Colonic mucosa (tissue), 4 donors: Measurements from ENCODE around the gene GPD1L. TPM values are rescaled to one million over a fixed set of nuclear protein-coding genes. Genes with fewer than 3 reads are reported as not detected.

Experiments
- DNase-seq: peaks from one replicate; pipeline ENCODE4 v3.0.0-alpha.2; 2020
- H3K27ac ChIP-seq: fragments of 200-600 bp; one replicate; pipeline ENCODE4 v1.8.0; 2021
- H3K27me3 ChIP-seq: fragments of 200-600 bp; one replicate; pipeline ENCODE4 v1.8.0; 2021
- H3K36me3 ChIP-seq: fragments of 200-600 bp; one replicate; pipeline ENCODE4 v1.8.0; 2021
- H3K4me1 ChIP-seq: fragments of 200-600 bp; one replicate; pipeline ENCODE4 v1.8.0; 2021; ENCODE audit warnings: mild to moderate bottlenecking
- H3K4me3 ChIP-seq: fragments of 200-600 bp; one replicate; pipeline ENCODE4 v1.8.0; 2021
- H3K9ac ChIP-seq, 2 donors: one replicate each; pipeline ENCODE4 v1.7.0; 2013; ENCODE audit warnings: control low read depth in 2 of 2, low read depth in 2 of 2, low read length in 2 of 2
- H3K9me3 ChIP-seq: fragments of 200-600 bp; one replicate; pipeline ENCODE4 v1.8.0; 2021
- CTCF ChIP-seq: fragments of 200-600 bp; IDR thresholded peaks from one replicate; pipeline ENCODE4 v1.8.0; 2022; ENCODE audit warnings: antibody characterized with exemption, mild to moderate bottlenecking
- intact Hi-C: fragments of 100-400 bp; cut with DNase I; formaldehyde crosslinking; loops from one replicate; pipeline ENCODE4 v1.14.1; 2022
- total RNA-seq, 2 donors: library from RNA; stranded (reverse); fragmentation: NEBNext Ultra II Directional in 1 of 2; extraction: Animal tissue kit (Norgen Biotek cat#: 25700) in 1 of 2; gene quantifications; one replicate each; pipeline ENCODE4 v1.2.1, GENCODE V29; 2021
- donor health status: healthy.
- donor health status: DM: no; HTN: no; CAD: no.
- donor health status: DM: no; HTN: no; CAD: no.

The GPD1L gene
- total RNA-seq, 2 donors from 2014 or later: 70.3 to 78.4 TPM

GRCh38 chr3:32098528-32098927, 7.9 kb upstream of the GPD1L start:
- TF ChIP-seq CTCF: no peak
- no peak overlapping the region for H3K27ac ChIP-seq
- no peak overlapping the region for H3K9ac ChIP-seq
- intact Hi-C loops: no loop called here
- no peak overlapping the region for H3K4me3 ChIP-seq
- H3K27me3 ChIP-seq: no peaks in the 10 kb centered on the region
- H3K9me3 ChIP-seq: no peaks in the 10 kb centered on the region
- no peaks in the 10 kb centered on the region for H3K4me1 ChIP-seq
- DNase-seq: no peak
- no peaks in the 10 kb centered on the region for H3K36me3 ChIP-seq

- no peak overlapping the region for H3K9ac ChIP-seq
- DNase-seq: no peak
- H3K36me3 ChIP-seq: no peaks in the 10 kb centered on the region
- no peak overlapping the region for H3K4me3 ChIP-seq
- H3K27me3 ChIP-seq: no peaks in the 10 kb centered on the region
- no peak for TF ChIP-seq CTCF
- no peaks in the 10 kb centered on the region for H3K9me3 ChIP-seq
- H3K4me1 ChIP-seq: no peaks in the 10 kb centered on the region
- intact Hi-C loops: no loop called here
- H3K27ac ChIP-seq: no peak overlapping the region
These were observed 6.0 kb upstream of the GPD1L start for GRCh38 chr3:32100465-32100864.

GRCh38 chr3:32102289-32102688, 4.1 kb upstream of the GPD1L start:
- H3K27ac ChIP-seq: no peak overlapping the region
- H3K27me3 ChIP-seq: no peaks in the 10 kb centered on the region
- TF ChIP-seq CTCF: no peak
- no peak overlapping the region for H3K9ac ChIP-seq
- H3K9me3 ChIP-seq: no peaks in the 10 kb centered on the region
- no peak for DNase-seq
- no peaks in the 10 kb centered on the region for H3K36me3 ChIP-seq
- intact Hi-C loops: no loop called here
- H3K4me3 ChIP-seq: no peak overlapping the region
- peaks cover 7% of the 10 kb centered on the region for H3K4me1 ChIP-seq

- no peak overlapping the region for H3K9ac ChIP-seq
- no peak overlapping the region for H3K27ac ChIP-seq
- H3K27me3 ChIP-seq: no peaks in the 10 kb centered on the region
- DNase-seq: no peak
- intact Hi-C loops: no loop called here
- H3K4me1 ChIP-seq: peaks cover 12% of the 10 kb centered on the region
- TF ChIP-seq CTCF: no peak
- H3K9me3 ChIP-seq: no peaks in the 10 kb centered on the region
- no peaks in the 10 kb centered on the region for H3K36me3 ChIP-seq
- no peak overlapping the region for H3K4me3 ChIP-seq
These were observed 1.9 kb upstream of the GPD1L start for GRCh38 chr3:32104492-32104891.

DNA sequence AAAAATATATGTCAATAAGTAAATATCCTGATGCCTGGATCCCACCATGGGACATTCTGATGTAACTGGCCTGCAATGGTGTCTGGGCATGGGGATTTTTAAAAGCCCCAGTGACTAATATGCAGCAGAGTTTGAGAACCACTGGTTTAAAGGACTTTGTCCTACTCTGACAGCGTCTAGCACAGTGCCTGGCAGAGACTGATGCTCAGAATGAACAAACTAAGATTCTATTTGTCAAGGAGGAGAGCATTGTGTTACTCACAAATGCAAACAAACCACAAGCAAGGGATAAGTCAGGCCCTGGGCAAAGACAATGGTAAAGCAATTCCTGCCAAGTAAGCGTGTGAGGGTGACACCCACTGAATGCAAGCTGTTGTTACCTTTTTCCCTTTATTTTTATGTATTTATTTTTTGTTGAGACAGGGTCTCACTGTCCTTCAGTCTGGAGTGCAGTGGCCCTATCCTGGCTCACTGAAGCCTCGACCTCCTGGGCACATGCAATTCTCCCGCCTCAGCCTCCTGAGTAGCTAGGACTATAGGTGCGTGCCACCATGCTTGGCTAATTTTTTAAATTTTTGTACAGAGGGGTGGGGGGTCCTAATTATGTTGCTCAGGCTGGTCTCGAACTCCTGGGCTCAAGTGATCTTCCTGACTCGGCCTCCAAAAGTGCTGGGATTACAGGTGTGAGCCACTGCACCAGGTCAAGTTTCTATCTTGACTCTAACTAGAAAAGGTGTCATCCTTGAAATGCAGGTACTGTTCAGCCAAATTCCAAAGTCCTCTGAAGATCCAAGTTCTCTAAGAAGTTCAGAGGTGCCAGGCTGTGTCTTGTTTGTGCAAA, 909 bp upstream of the GPD1L start:
- Histone ChIP-seq H3K9ac (peak overlapping the region in 1 of 2 donors; percentile 26), H3K4me1 (peaks cover 12% of the 10 kb centered on the region), H3K27ac (no peak overlapping the region), H3K4me3 (peak overlapping the region; percentile 98), H3K27me3 (no peaks in the 10 kb centered on the region), H3K36me3 (no peaks in the 10 kb centered on the region), H3K9me3 (no peaks in the 10 kb centered on the region)
- intact Hi-C loops: no loop called here
- DNase-seq: peak; percentile 52
- TF ChIP-seq CTCF: no peak
